Measurements from ENCODE around the gene RFWD3.
A peak's percentile ranks its signal among the peaks of the same experiment; 100 is the strongest.
"Not testable (repeated sequence)": the region's sequence is repeated elsewhere in the genome, so short reads cannot be mapped to it uniquely, and the experiment has no call there.

The RFWD3 gene

GRCh38 chr16:74666010-74666421, 661 bp downstream of the RFWD3 start:
- no peak for DNase-seq

DNA sequence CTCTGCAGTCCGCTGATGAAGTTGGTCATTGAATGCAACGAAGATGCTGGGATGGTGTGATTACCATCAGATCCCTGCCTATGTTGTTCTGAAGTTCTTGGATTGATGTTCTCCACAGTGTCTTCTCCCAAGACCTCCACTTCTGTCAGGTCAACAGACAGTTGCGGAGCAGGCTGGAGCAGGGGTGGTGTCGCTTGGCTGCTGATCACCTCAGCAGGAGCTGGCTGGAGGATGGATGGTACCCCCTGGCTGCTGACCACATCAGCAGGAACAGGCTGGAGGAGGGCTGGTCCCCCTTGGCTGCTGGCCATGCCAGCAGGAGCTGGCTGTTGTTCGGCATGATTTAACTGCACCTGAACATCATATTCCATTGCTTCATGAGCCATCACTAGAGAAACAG, 5.6 kb downstream of the RFWD3 start:
- DNase-seq = no peak

DNA sequence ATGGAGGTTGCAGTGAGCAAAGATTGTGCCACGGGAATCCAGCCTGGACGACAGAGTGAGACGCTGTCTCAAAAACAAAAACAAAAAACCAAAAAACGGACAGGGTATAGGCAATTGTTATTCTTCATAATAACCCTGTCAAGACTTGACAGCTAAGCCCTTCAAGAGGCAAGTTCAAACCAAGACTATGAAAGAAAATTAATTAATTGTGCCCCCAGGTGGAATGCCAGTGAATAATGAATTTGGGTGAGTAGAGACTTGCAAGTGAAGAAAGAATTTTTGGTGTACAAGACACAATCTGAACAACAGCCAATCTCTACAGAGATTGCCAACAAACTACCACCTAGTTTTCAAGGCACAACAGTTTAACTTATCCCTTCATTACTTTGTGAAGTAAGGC, 6.3 kb downstream of the RFWD3 start:
- DNase-seq = no peak

- no peak for DNase-seq
Measured at GRCh38 chr16:74659041-74659440, 7.6 kb downstream of the RFWD3 start.

DNA sequence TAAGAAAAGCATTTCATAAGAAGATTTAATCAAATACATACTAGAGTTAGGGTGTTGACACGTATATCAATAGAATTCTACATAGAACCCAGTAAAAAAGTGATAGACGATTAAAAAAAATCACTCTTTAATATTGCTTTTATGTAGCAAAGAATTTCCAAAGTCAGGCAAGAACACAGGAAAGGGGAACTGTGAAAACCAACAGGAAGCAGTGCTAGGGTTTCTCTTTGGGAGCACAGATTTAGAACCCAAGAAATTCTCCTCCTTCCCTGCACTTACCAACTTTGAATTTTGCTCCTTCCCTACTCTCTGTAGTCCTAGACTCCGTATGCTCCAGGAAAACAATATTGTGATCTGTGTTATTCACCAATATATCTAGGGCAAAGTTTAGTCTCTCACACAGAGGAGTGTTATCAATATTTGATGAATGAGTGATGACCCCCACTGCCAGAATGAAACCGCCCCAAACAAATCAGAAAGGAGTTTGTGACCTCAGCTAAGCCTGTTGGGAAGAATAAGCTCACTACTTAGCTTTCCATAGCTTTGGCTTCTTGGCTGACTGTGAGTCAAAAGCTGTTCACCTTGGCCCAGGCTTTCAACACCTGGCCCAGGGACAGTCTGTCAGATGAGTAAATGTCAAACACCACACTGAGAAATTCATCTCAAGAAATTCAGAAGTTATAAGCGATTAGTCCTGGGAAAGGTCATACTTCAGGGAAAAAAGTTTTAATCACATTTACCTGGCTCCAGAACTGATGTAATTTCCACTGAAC, 8.6 kb downstream of the RFWD3 start:
- peak in 1 of 2 donors; percentile 14 for DNase-seq

GRCh38 chr16:74654536-74655050, 12.1 kb downstream of the RFWD3 start:
- DNase-seq = no peak

DNA sequence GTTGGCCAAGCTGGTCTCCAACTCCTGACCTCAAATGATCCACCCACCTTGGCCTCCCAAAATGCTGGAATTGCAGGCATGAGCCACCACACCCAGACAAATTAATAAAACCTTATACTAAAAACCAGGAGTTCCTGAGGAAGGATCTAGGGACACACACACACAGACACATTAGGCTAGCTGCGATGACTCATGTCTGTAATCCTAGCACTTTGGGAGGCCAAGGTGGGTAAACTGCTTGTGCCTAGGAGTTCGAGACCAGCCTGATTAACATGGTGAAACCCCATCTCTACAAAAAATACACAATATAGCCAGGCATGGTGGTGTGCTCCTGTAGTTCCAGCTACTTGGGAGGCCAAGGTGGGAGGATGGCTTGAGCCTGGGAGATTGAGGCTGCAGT, 13.8 kb downstream of the RFWD3 start:
- not testable (repeated sequence) for DNase-seq

- no peak for DNase-seq
Measured at GRCh38 chr16:74652249-74652648, 14.4 kb downstream of the RFWD3 start.

DNA sequence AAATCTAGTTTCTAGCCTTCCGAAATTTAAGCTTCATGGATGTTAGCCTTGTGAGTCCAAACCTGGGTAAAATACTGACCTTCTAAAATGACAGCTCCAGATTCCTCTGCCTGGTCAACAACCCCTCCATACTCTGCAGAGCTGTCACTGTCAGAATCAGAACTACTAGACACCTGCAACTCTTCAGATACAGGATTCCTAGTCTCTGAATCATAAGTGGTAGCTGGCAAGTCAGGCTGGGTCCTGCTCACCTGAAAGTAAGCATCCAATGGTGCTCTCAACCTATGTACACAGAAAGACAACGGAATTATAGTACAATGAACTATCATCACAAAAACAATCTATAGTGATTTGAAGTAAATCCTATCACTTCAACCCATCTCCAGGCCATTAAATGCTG, 14.8 kb downstream of the RFWD3 start:
- DNase-seq = no peak

DNA sequence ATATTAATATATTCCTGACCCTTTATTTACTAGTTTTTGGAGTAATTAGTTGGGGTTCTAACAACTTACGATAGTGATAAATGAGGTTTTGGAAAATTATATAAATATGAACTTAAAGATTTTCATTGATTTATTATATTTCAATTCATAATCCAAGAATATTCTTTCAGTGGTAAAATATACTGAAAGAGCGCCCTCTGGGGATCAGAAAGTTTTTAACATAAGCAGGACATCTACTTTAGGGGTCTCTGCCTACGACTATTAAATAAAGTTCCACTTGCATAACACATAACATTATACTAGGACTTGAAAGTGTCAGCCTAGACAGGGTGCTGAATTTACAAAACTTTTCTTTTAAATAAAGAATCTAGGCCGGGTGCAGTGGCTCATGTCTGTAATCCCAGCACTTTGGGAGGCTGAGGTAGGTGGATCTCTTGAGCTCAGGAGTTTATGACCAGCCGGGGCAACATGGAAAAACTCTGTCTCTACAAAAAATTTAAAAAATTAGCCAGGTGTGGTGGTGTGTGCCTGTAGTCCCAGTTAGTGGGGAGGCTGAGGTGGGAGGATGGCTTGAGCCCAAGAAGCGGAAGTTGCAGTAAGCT, 15.6 kb downstream of the RFWD3 start:
- no peak for DNase-seq

- no peak for DNase-seq
Measured at GRCh38 chr16:74649839-74650504, 16.7 kb downstream of the RFWD3 start.

DNA sequence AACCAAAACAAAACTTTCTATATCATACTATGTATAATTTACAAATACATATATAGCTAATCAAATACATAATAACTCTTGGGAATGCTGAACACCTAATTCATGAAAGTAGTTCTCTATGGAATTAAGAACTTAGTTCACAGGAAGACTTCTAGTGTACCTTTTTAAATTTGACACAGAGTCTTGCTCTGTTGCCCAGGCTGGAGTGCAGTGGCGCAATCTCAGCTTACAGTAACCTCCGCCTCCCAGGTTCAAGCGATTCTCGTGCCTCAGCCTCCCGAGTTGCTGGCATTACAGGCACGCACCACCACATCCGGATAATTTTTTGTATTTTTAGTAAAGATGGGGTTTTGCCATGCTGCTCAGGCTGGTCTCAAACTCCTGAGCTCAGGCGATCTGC, 24.7 kb downstream of the RFWD3 start:
- no peak for DNase-seq

GRCh38 chr16:74637742-74638453, 28.8 kb downstream of the RFWD3 start:
- DNase-seq = no peak

DNA sequence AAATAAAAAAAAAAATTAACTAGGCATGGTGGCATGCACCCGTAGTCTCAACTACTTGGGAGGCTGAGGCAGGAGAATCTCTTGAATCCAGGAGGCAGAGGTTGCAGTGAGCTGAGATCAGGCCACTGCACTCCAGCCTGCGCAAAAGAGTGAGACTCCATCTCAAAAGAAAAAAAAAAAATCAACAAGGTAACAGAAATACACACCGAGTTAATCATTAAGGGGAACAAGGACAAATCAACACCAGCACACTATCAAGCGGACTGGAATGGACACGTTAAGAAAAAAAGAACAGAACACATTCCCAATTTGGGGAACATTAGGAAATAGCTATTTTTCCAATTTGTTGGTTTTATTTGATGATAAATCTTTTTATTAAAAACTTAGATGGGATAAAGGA, 31.4 kb downstream of the RFWD3 start:
- no peak for DNase-seq

- DNase-seq = no peak
Measured at GRCh38 chr16:74633686-74634085, 33.0 kb downstream of the RFWD3 start.

DNA sequence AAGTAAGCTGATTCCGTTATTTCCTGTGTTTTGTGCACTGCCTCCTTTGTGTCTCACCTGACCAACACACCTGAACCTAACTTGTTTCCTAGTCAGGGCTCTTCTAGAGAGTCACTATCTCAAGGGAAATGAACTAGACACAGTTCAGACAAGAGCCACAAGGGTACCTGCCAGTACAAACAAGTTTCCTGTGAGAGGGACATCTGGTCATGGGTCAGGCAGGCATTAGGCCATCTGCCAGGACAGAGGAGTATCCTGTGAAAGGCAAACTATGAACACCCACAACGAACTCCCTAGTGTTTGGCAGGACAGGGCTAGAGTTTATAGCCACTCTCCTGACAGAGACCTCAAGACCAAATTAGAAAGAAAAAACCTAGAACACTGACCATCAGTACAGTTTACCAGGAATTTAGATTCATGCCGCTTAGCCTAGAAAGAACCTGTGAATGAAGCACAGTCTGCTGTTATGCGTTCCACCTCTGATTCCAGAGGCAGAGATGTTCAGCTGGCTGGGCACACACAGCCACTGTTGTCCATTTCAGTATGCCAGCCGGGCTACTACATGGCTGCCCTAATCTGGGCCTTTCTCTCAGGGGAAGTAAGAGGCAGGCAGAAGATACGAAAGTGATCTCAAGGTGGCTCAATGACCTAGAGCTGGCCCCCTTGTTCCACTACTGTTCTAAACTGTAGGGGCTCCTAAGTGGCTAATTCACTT, 39.0 kb downstream of the RFWD3 start:
- no peak for DNase-seq

GRCh38 chr16:74626741-74627416, 39.8 kb downstream of the RFWD3 start:
- DNase-seq = no peak

DNA sequence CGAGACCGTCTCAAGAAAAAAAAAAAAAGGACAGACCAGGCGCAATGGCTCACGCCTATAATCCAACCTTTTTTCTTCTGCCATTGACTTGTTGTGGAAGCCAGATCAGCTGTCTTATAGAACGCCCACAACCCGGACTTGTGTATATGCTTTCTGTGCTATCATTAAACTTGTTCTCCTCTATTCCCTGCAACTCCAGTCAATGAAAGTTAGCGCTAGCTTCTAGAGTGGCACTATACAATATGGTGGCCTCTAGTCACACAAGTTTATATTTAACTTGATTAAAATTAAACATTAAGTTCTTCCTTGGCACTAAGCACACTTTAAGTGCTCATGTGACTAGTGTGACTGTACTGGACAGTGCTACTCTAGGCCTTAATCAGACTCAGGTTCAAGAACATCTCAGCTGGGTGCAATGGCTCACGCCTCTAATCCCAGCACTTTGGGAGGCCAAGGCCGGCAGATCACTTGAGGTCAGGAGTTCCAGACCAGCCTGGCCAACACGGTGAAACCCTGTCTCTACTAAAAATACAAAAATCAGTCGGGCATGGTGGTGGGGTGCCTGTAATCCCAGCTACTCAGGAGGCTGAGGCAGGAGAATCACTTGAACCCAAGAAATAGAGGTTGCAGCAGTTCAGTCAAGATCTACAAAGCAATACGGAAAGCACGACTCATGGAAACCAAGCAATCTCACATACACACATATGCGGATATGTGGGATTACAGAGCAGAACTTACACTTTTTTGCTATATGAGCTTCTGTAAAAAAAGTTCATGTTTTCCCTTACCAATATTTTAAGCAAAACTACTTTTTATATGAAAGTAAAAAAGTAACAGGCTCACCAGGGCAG, 41.0 kb downstream of the RFWD3 start:
- DNase-seq = no peak

- DNase-seq = no peak
Measured at GRCh38 chr16:74623839-74624235, 42.8 kb downstream of the RFWD3 start.

GRCh38 chr16:74623214-74623838, 43.4 kb downstream of the RFWD3 start:
- DNase-seq = peak; percentile 51 to 64
